ENCODE measurements around the gene STT3B. TPM values are rescaled to one million over a fixed set of nuclear protein-coding genes. Genes with fewer than 3 reads are reported as not detected.

STT3B gene
- total RNA-seq, 6 experiments from 2014 or later, result 53.8 to 70.9 (median 65.1) TPM

DNA sequence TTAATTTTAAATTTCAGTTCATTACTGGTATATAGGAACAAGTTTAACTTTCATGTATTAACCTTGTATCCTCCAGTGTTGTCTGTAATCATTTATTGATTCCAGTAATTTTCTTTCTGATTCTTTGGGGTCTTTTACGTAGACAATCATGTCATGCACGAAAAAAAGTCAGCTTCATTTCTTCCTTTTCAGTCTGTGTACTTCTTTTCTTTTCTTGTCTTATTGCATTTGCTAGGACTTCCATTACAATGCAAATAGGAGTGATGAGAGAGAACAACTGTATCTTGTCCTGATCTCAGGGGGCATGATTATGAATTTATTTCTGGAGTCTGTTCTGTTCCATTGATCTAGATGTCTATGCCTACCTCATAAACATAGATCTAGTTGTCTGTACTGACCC is 56.5 kb downstream of the STT3B start:
- WGBS (ENCODE audit: insufficient coverage, low coverage, low lambda C conversion rate, missing lambda C conversion rate), result 100% methylated on average over 2 of the region's 2 CpGs
- no peak overlapping the region for H3K4me3 ChIP-seq
- no peak for TF ChIP-seq POLR2A (IDR thresholded peaks at IDR 0.05)
- TF ChIP-seq, protein P1, sequence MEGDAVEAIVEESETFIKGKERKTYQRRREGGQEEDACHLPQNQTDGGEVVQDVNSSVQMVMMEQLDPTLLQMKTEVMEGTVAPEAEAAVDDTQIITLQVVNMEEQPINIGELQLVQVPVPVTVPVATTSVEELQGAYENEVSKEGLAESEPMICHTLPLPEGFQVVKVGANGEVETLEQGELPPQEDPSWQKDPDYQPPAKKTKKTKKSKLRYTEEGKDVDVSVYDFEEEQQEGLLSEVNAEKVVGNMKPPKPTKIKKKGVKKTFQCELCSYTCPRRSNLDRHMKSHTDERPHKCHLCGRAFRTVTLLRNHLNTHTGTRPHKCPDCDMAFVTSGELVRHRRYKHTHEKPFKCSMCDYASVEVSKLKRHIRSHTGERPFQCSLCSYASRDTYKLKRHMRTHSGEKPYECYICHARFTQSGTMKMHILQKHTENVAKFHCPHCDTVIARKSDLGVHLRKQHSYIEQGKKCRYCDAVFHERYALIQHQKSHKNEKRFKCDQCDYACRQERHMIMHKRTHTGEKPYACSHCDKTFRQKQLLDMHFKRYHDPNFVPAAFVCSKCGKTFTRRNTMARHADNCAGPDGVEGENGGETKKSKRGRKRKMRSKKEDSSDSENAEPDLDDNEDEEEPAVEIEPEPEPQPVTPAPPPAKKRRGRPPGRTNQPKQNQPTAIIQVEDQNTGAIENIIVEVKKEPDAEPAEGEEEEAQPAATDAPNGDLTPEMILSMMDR (IDR thresholded peaks at IDR 0.05), result no peak
- peaks cover 0 to 24% (median 7%) of the 10 kb centered on the region in 4 donors for H3K4me1 ChIP-seq
- no peaks in the 10 kb centered on the region for H3K27me3 ChIP-seq
- no peaks in the 10 kb centered on the region for H3K36me3 ChIP-seq
- DNase-seq (no peak), ATAC-seq (no peak)
- intact Hi-C loops (cut with DNase I), result no loop called here
- H3K9me3 ChIP-seq, result peaks cover 0 to 7% (median under 1%) of the 10 kb centered on the region in 4 donors
- no peak overlapping the region for H3K27ac ChIP-seq

DNA sequence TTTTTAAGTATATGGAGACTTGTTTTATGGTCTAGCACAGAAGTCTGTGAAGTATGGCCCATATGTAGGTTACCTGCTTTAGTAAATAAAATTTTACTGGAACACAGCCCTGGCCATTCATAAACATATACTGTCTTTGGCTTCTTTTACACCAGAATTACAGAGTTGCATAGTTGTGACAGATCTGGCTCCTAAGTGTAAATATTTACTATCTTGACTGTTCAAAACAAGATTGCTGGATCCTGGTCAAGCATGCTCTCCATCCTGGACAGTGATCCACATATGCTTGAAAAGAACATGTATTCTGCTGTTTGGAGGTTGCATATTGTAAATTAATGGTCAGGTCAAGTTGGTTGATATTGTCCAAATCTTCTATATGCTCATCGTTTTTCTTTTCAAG is 57.9 kb downstream of the STT3B start:
- no peak for DNase-seq
- Histone ChIP-seq H3K27me3 (no peaks in the 10 kb centered on the region), H3K36me3 (no peaks in the 10 kb centered on the region), H3K27ac (no peak overlapping the region), H3K4me3 (no peak overlapping the region), H3K9me3 (peaks cover 0 to 7% (median under 1%) of the 10 kb centered on the region in 4 donors), H3K4me1 (peaks cover 0 to 24% (median 7%) of the 10 kb centered on the region in 4 donors)
- intact Hi-C loops (cut with DNase I), result no loop called here
- peak; percentile 51 to 68 (median 67) for ATAC-seq
- 90% methylated on average over 1 of the region's 1 CpG for WGBS (ENCODE audit: insufficient coverage, low coverage, low lambda C conversion rate, missing lambda C conversion rate)
- TF ChIP-seq, protein P1 (IDR thresholded peaks at IDR 0.05), result no peak
- TF ChIP-seq POLR2A (IDR thresholded peaks at IDR 0.05), result no peak

DNA sequence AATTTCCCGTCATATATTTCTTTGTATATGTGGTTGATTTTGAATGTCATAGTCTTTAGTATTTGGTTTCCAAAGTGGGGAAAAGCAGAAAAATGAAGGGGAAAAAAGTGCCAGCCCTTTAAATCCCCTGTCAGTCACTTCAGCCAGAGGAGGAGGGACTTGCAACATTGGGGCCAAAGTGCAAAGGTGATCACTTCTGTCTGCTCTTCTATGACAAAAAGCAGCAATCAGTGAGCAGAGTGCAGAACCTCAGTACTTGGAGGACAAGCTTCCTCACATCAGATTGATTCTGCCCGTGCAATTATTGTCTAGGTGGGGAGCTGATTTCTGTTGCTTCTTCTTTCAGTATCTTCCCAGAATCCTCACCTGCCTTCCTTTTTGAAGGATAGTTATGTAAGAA is 60.0 kb downstream of the STT3B start:
- Histone ChIP-seq H3K27me3 (no peaks in the 10 kb centered on the region), H3K9me3 (peaks cover 0 to 7% (median under 1%) of the 10 kb centered on the region in 4 donors), H3K36me3 (no peaks in the 10 kb centered on the region), H3K4me1 (peaks cover 0 to 24% (median 7%) of the 10 kb centered on the region in 4 donors), H3K27ac (peak overlapping the region in 2 of 3 donors; percentile 11 to 58), H3K4me3 (peak overlapping the region in 2 of 3 donors; percentile 5 to 25)
- intact Hi-C loops (cut with DNase I), result no loop called here
- TF ChIP-seq POLR2A (IDR thresholded peaks at IDR 0.05), result peak; percentile 35
- TF ChIP-seq, protein P1 (IDR thresholded peaks at IDR 0.05), result no peak
- ATAC-seq, result peak; percentile 97 to 99 (median 98)
- DNase-seq, result peak; percentile 29 to 79 (median 65)
- WGBS (ENCODE audit: insufficient coverage, low coverage, low lambda C conversion rate, missing lambda C conversion rate), result 34% methylated on average over 2 of the region's 2 CpGs

DNA sequence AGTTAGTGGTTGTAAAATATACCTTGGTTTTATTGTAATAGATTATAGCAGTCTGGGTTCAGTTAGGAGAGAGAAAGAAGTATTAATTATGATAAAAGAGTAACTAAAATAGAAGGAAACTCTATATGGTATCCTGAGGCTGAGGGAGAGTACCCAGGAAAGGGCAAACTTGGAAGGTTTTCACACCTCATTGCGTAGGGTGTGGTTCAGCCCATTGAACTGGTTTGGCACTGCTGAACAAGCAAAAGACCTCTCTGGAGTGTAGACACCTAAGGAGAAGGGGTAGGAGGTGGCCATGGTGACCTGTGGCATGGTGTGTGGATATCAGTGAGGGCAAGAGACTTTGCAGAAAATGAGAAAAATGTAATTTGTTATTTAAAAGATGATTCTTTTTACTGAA is 63.5 kb downstream of the STT3B start:
- Histone ChIP-seq H3K27me3 (no peaks in the 10 kb centered on the region), H3K4me1 (peaks cover 0 to 19% (median 7%) of the 10 kb centered on the region in 4 donors), H3K36me3 (no peaks in the 10 kb centered on the region), H3K4me3 (no peak overlapping the region), H3K9me3 (peaks cover 0 to 2% (median 0%) of the 10 kb centered on the region in 4 donors), H3K27ac (no peak overlapping the region)
- ATAC-seq, result no peak
- DNase-seq, result no peak
- intact Hi-C loops (cut with DNase I), result no loop called here
- TF ChIP-seq, protein P1 (IDR thresholded peaks at IDR 0.05), result no peak
- TF ChIP-seq POLR2A (IDR thresholded peaks at IDR 0.05), result no peak
- WGBS (ENCODE audit: insufficient coverage, low coverage, low lambda C conversion rate, missing lambda C conversion rate), result 64% methylated on average over 1 of the region's 1 CpG

All from right lobe of liver (tissue), 6 donors.